ENCODE data around the gene GCN1.
A peak's percentile ranks its signal among the peaks of the same experiment; 100 is the strongest.

The GCN1 gene

GRCh38 chr12:120089796-120090195 lies 104.7 kb downstream of the GCN1 start:
- H3K27ac ChIP-seq = no peak overlapping the region
- DNase-seq (ENCODE audit: low spot score) = no peak

GRCh38 chr12:120089105-120089504 lies 105.4 kb downstream of the GCN1 start:
- TF ChIP-seq CTCF (IDR thresholded peaks at IDR 0.05) = no peak
- Histone ChIP-seq H3K4me3 (no peak overlapping the region), H3K27ac (no peak overlapping the region)
- DNase-seq (ENCODE audit: low spot score) = no peak

More at GRCh38 chr12:120089796-120090195, 104.7 kb downstream of the GCN1 start:
- H3K4me3 ChIP-seq = no peak overlapping the region
- no peak for TF ChIP-seq CTCF (IDR thresholded peaks at IDR 0.05)

GRCh38 chr12:120086801-120087621 lies 107.5 kb downstream of the GCN1 start:
- peak; percentile 100 for DNase-seq (ENCODE audit: low spot score)
- Histone ChIP-seq H3K27ac (peak overlapping the region; percentile 74 to 79), H3K4me3 (peak overlapping the region; percentile 68)
- peak; percentile 86 for TF ChIP-seq CTCF (IDR thresholded peaks at IDR 0.05)

GRCh38 chr12:120085920-120086645 lies 108.4 kb downstream of the GCN1 start:
- no peak for DNase-seq (ENCODE audit: low spot score)
- no peak for TF ChIP-seq CTCF (IDR thresholded peaks at IDR 0.05)
- Histone ChIP-seq H3K4me3 (peak overlapping the region; percentile 68), H3K27ac (peak overlapping the region; percentile 74 to 79)

GRCh38 chr12:120081641-120082040 lies 112.9 kb downstream of the GCN1 start:
- DNase-seq (ENCODE audit: low spot score) = no peak
- Histone ChIP-seq H3K4me3 (no peak overlapping the region), H3K27ac (no peak overlapping the region)
- no peak for TF ChIP-seq CTCF (IDR thresholded peaks at IDR 0.05)

- no peak for TF ChIP-seq CTCF (IDR thresholded peaks at IDR 0.05)
- no peak overlapping the region for H3K27ac ChIP-seq
- DNase-seq (ENCODE audit: low spot score) = no peak
- no peak overlapping the region for H3K4me3 ChIP-seq
Measured at GRCh38 chr12:120079411-120080400, 114.8 kb downstream of the GCN1 start.
